Suprapubic skin (tissue), 4 donors: ENCODE results near the gene DYNLT2. TPM values are rescaled to one million over a fixed set of nuclear protein-coding genes. Genes with fewer than 3 reads are reported as not detected.

Experiments used
- DNase-seq, 2 donors: peaks; one replicate each; pipeline ENCODE4 v3.0.0-alpha.2; 2019; ENCODE audit warnings: low spot score in 2 of 2
- H3K27ac ChIP-seq: fragments of 200-600 bp; sonication (generic); one replicate; pipeline ENCODE4 v1.5.1; 2019
- H3K27me3 ChIP-seq: fragments of 200-600 bp; sonication (generic); one replicate; pipeline ENCODE4 v1.5.1; 2019
- H3K36me3 ChIP-seq: fragments of 200-600 bp; sonication (generic); one replicate; pipeline ENCODE4 v1.5.1; 2019
- H3K4me1 ChIP-seq: fragments of 200-600 bp; sonication (generic); one replicate; pipeline ENCODE4 v1.5.1; 2019
- H3K4me3 ChIP-seq: fragments of 200-600 bp; sonication (generic); one replicate; pipeline ENCODE4 v1.5.1; 2019; ENCODE audit warnings: mild to moderate bottlenecking
- H3K9me3 ChIP-seq: fragments of 200-600 bp; sonication (generic); one replicate; pipeline ENCODE4 v1.5.1; 2019
- EP300 ChIP-seq: sonication (generic); formaldehyde crosslinking; IDR thresholded peaks from one replicate; pipeline ENCODE4 v1.6.1; 2017; ENCODE audit warnings: antibody characterized with exemption
- POLR2A ChIP-seq, 2 donors: fragments of 450-650 bp; IDR thresholded peaks; one replicate each; pipeline ENCODE4 v1.6.1; 2017; ENCODE audit warnings: antibody characterized with exemption in 2 of 2, mild to moderate bottlenecking in 2 of 2, moderate library complexity in 2 of 2
- POLR2AphosphoS5 ChIP-seq, 3 donors: sonication (generic); formaldehyde crosslinking; IDR thresholded peaks; one replicate each; pipeline ENCODE4 v1.6.1; 2017; ENCODE audit warnings: antibody characterized with exemption in 3 of 3
- WGBS: methylation state at CpG from one replicate; pipeline ENCODE4 v1.1.5; 2018; 5-methylcytosine and 5-hydroxymethylcytosine counted together
- total RNA-seq, 4 donors: library from RNA; depleted of rRNA; stranded (reverse); fragments of >200 nt; gene quantifications; one replicate each; pipeline ENCODE4 v1.1.0, GENCODE V29; 2016
- TF ChIP-seq, protein P1 (sequence below), 2 donors: fragments of 200-600 bp in 1 of 2; fragments of 450-650 bp in 1 of 2; sonication (generic) in 1 of 2; IDR thresholded peaks; one replicate each; pipeline ENCODE4 v1.5.1; 2016 to 2019; ENCODE audit warnings: antibody characterized with exemption in 2 of 2, mild to moderate bottlenecking in 1 of 2, moderate library complexity in 1 of 2

The DYNLT2 gene
- total RNA-seq, 4 donors from 2014 or later, result 1.3 to 4.0 (median 2.2) TPM

GRCh38 chr6:169714595-169714994 is 36.8 kb downstream of the DYNLT2 start:
- DNase-seq, result no peak
- Histone ChIP-seq H3K4me3 (no peak overlapping the region), H3K4me1 (no peaks in the 10 kb centered on the region), H3K36me3 (peaks cover 71% of the 10 kb centered on the region), H3K27ac (no peak overlapping the region), H3K9me3 (no peaks in the 10 kb centered on the region), H3K27me3 (no peaks in the 10 kb centered on the region)
- 96% methylated on average over 9 of the region's 9 CpGs for WGBS
- TF ChIP-seq, protein P1, sequence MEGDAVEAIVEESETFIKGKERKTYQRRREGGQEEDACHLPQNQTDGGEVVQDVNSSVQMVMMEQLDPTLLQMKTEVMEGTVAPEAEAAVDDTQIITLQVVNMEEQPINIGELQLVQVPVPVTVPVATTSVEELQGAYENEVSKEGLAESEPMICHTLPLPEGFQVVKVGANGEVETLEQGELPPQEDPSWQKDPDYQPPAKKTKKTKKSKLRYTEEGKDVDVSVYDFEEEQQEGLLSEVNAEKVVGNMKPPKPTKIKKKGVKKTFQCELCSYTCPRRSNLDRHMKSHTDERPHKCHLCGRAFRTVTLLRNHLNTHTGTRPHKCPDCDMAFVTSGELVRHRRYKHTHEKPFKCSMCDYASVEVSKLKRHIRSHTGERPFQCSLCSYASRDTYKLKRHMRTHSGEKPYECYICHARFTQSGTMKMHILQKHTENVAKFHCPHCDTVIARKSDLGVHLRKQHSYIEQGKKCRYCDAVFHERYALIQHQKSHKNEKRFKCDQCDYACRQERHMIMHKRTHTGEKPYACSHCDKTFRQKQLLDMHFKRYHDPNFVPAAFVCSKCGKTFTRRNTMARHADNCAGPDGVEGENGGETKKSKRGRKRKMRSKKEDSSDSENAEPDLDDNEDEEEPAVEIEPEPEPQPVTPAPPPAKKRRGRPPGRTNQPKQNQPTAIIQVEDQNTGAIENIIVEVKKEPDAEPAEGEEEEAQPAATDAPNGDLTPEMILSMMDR (IDR thresholded peaks at IDR 0.05), result no peak
- TF ChIP-seq POLR2A (IDR thresholded peaks at IDR 0.05) (no peak), POLR2AphosphoS5 (IDR thresholded peaks at IDR 0.05) (no peak), EP300 (no peak)

DNA sequence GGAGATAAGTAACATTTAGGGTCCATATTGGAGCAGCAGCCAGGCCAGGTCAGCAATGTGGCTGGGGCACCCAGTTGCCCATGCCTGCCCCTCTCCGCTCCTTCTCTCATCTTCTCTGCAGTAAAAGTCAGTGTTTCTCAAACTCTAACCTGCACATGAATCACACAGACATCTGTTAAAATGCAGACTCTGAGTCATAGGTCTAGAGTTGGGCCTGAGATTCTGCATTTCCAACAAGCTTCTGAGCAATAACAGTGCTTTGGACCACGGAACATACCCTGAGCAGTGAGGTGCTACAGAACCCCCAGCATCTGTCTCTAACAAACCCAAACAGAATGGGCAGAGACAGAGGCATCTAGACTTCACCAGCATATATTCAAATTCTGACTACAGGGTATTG is 37.2 kb downstream of the DYNLT2 start:
- H3K27ac ChIP-seq, result no peak overlapping the region
- WGBS, result 95% methylated on average over 2 of the region's 2 CpGs
- TF ChIP-seq POLR2A (IDR thresholded peaks at IDR 0.05), result no peak
- no peak for TF ChIP-seq POLR2AphosphoS5 (IDR thresholded peaks at IDR 0.05)
- TF ChIP-seq EP300, result no peak
- TF ChIP-seq, protein P1 (IDR thresholded peaks at IDR 0.05), result no peak
- no peaks in the 10 kb centered on the region for H3K9me3 ChIP-seq
- no peak for DNase-seq
- H3K27me3 ChIP-seq, result no peaks in the 10 kb centered on the region
- no peak overlapping the region for H3K4me3 ChIP-seq
- H3K4me1 ChIP-seq, result no peaks in the 10 kb centered on the region
- peaks cover 75% of the 10 kb centered on the region for H3K36me3 ChIP-seq

GRCh38 chr6:169710009-169710408 is 41.4 kb downstream of the DYNLT2 start:
- peaks cover 55% of the 10 kb centered on the region for H3K36me3 ChIP-seq

GRCh38 chr6:169709293-169709692 is 42.1 kb downstream of the DYNLT2 start:
- DNase-seq, result no peak
- H3K4me3 ChIP-seq, result no peak overlapping the region
- no peaks in the 10 kb centered on the region for H3K27me3 ChIP-seq
- H3K4me1 ChIP-seq, result peaks cover 5% of the 10 kb centered on the region
- TF ChIP-seq POLR2A (IDR thresholded peaks at IDR 0.05) (no peak), POLR2AphosphoS5 (IDR thresholded peaks at IDR 0.05) (no peak), EP300 (no peak)
- TF ChIP-seq, protein P1 (IDR thresholded peaks at IDR 0.05), result no peak
- no peaks in the 10 kb centered on the region for H3K9me3 ChIP-seq
- H3K36me3 ChIP-seq, result peaks cover 48% of the 10 kb centered on the region
- no peak overlapping the region for H3K27ac ChIP-seq

More at GRCh38 chr6:169710009-169710408, 41.4 kb downstream of the DYNLT2 start:
- Histone ChIP-seq H3K4me1 (no peaks in the 10 kb centered on the region), H3K27me3 (no peaks in the 10 kb centered on the region), H3K27ac (no peak overlapping the region), H3K9me3 (no peaks in the 10 kb centered on the region), H3K4me3 (no peak overlapping the region)
- WGBS, result 67% methylated on average over 3 of the region's 3 CpGs
- TF ChIP-seq, protein P1 (IDR thresholded peaks at IDR 0.05), result no peak
- no peak for TF ChIP-seq POLR2A (IDR thresholded peaks at IDR 0.05)
- TF ChIP-seq POLR2AphosphoS5 (IDR thresholded peaks at IDR 0.05), result no peak
- TF ChIP-seq EP300, result no peak
- no peak for DNase-seq

DNA sequence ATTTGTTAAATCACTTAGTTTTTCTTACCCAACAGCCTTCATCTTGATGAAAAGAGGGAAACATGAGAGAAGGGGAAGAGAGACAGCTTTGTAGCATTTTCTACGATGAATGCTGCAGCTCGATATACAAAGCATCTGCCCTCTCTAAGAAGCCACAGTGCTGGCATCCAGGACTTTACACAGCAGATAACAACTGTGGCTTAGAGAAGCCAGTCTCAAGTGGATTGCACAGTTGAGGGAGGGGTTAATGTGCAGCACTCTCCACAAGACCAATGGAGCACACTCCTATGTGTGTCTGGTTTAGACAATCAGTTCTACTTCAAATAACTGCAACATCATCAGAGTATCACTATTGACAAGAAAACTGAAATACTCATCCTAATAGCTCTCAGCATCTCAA is 43.6 kb downstream of the DYNLT2 start:
- H3K4me1 ChIP-seq, result peaks cover 20% of the 10 kb centered on the region
- no peak overlapping the region for H3K27ac ChIP-seq
- 95% methylated on average over 2 of the region's 2 CpGs for WGBS
- H3K27me3 ChIP-seq, result no peaks in the 10 kb centered on the region
- H3K4me3 ChIP-seq, result no peak overlapping the region
- no peak for DNase-seq
- H3K36me3 ChIP-seq, result peaks cover 35% of the 10 kb centered on the region
- TF ChIP-seq EP300 (no peak), POLR2AphosphoS5 (IDR thresholded peaks at IDR 0.05) (no peak), POLR2A (IDR thresholded peaks at IDR 0.05) (no peak)
- TF ChIP-seq, protein P1 (IDR thresholded peaks at IDR 0.05), result no peak
- no peaks in the 10 kb centered on the region for H3K9me3 ChIP-seq
